Mammary epithelial cell (primary cell): Measurements from ENCODE around the gene PAPPA2.

Source experiments
- EZH2 ChIP-seq: IDR thresholded peaks from 2 replicates; pipeline ENCODE4 v1.6.1; 2012; ENCODE audit warnings: low read length, inconsistent platforms, borderline replicate concordance
- TF ChIP-seq, protein P1 (sequence below), 2 donors: IDR thresholded peaks in 1 of 2; conservative IDR thresholded peaks in 1 of 2; 2 replicates each; pipeline ENCODE4 v1.5.1; 2011 to 2012; ENCODE audit warnings: inconsistent platforms in 2 of 2, low read length in 2 of 2, mild to moderate bottlenecking in 2 of 2, control low read depth in 1 of 2, low read depth in 1 of 2; ENCODE audit not compliant: insufficient read depth in 1 of 2; ENCODE audit errors: extremely low read depth in 1 of 2

- TF ChIP-seq, protein P1, sequence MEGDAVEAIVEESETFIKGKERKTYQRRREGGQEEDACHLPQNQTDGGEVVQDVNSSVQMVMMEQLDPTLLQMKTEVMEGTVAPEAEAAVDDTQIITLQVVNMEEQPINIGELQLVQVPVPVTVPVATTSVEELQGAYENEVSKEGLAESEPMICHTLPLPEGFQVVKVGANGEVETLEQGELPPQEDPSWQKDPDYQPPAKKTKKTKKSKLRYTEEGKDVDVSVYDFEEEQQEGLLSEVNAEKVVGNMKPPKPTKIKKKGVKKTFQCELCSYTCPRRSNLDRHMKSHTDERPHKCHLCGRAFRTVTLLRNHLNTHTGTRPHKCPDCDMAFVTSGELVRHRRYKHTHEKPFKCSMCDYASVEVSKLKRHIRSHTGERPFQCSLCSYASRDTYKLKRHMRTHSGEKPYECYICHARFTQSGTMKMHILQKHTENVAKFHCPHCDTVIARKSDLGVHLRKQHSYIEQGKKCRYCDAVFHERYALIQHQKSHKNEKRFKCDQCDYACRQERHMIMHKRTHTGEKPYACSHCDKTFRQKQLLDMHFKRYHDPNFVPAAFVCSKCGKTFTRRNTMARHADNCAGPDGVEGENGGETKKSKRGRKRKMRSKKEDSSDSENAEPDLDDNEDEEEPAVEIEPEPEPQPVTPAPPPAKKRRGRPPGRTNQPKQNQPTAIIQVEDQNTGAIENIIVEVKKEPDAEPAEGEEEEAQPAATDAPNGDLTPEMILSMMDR (conservative IDR thresholded peaks at IDR 0.05 in 1 of 2, IDR thresholded peaks at IDR 0.05 in 1 of 2; ENCODE audit: extremely low read depth in 1 of 2, insufficient read depth in 1 of 2, low read depth in 1 of 2, low read length in 2 of 2), result no peak
- no peak for TF ChIP-seq EZH2
Observed at GRCh38 chr1:176820391-176821031, 357.5 kb downstream of the PAPPA2 start.
